ENCODE data around the gene UBE2I.
"Not testable (repeated sequence)": the region's sequence is repeated elsewhere in the genome, so short reads cannot be mapped to it uniquely, and the experiment has no call there.

The UBE2I gene

DNA sequence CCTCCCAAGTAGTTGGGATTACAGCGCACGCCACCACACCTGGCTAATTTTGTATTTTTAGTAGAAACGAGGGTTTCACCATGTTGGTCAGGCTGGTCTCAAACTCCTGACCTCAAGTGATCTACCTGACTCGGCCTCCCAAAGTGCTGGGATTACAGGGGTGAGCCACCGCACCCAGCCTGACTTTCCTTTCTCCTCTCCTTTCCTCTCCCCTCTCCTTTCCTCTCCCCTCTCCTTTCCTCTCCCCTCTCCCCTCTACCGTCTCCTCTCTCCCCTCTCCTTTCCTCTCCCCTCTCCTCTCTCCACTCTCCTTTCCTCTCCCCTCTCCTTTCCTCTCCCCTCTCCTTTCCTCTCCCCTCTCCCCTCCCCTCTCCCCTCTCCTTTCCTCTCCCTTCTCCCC, 17.2 kb upstream of the UBE2I start:
- not testable (repeated sequence) for DNase-seq

DNA sequence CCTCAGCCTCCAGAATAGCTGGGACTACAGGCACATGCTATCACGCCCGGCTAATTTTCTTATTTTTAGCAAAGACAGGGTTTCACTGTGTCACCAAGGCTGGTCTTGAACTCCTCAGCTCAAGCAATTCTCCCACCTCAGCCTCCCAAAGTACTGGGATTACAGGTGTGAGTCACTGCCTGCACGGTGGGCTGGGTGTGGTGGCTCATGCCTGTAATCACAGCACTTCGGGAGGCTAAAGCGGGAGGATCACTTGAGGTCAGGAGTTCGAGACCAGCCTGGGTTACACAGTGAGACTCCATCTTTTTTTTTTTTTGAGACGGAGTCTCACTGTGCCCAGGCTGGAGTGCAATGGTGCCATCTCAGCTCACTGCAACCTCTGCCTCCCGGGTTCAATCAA, 16.6 kb upstream of the UBE2I start:
- not testable (repeated sequence) for DNase-seq

DNA sequence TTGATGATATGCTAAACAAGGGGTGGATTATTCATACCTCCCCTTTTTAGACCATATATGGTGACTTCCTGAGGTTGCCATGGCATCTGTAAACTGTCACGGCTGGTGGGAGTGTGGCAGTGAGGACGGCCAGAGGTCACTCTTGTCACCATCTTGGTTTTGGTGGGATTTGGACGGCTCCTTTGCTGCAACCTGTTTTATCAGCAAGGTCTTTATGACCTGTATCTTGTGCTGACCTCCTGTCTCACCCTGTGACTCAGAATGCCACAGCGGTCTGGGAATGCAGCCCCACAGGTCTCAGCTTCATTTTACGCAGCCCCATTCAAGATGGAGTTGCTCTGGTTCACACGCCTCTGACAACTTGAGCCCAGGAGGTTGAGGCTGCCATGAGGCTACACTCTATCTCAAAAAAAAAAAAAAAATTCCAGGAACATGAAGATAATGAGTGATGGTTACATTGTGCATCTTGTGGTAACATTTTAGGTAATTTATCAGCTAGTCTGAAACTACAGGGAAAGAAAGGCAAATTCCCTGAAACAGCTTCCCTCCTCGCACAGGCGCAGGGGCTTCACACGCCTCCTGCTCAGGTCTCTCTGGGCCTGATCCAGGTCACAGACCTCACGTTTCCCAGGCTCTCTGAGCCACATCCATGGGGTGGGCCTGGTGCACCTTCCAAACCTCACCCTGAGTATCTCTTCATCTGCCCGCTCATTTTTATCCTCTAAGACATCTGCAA, 15.3 kb upstream of the UBE2I start:
- DNase-seq: no peak

DNA sequence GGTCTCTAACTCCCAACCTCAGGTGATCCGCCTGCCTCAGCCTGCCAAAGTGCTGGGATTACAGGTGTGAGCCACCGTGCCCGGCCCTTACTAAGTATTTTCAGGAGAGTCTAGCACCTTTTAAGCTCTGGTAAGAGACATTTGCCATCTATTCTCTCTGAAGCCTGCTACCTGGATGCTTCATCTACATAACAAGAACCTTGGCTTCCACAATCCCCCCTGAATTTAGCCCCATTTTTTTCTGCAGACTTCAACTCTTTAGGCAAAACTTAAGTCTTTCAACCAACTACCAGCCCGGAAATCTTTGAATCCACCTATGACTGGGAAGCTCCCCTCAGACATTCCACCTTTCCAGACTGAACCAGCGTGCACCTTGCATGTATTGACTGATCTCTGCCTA, 14.0 kb upstream of the UBE2I start:
- no peak for DNase-seq

DNA sequence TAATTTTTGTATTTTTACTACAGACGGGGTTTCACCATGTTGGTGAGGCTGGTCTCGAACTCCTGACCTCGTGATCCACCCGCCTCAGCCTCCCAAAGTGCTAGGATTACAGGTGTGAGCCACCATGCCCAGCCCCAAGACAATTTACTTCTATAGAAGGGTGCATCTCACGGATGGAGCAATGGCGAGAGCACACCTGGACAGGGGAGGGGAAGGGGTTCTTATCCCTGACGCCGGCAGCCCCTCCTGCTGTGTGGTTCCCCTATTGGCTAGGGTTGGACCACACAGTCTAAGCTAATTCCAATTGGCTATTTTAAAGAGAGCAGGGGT, 12.8 kb upstream of the UBE2I start:
- not testable (repeated sequence) for DNase-seq

DNA sequence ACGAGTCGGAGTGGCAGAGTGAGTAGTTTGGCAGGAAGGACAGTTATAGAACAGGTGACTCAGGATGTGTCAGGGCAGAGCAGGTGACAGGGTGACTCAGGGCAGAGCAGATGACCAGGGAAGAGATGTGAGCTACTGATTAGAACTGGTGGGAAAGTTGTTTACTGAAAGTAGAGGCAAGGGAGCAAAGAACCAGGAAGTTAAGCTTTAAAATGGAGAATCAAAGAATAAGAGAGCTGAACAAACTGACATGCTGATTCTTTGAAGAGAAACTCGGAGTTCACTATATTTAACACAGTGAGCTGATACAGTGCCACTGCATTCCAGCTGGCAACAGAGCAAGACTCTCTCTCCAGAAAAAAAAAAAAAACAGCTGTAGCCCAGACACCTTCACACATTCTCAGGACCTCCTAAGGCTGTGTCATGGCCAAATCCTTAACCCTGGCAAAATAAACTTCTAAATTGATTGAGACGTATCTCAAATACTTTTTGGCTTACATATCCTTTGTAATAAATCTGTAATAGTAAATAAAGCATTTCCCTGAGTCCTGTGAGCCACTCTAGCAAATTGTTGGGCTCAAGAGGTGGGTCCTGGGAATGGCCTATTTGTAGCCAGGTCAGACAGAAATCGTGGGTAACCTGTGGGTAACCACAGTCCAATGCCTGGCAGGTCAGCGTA, 12.3 kb upstream of the UBE2I start:
- DNase-seq: peak in 1 of 51 donors; percentile 3

DNA sequence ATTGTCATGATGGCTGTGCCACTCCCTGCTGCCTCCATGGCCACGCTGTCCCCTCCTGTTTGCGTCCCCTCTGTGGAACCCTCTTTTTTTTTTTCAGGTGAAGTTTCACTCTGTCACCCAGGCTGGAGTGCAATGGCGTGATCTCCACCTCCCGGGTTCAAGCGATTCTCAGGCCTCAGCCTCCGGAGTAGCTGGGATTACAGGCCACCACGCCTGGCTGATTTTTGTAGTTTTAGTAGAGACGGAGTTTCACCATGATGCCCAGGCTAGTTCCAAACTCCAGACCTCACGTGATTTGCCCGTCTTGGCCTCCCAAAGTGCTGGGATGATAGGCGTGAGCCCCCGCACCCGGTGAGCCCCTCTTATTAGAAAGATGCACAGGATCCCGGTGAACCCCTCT, 11.0 kb upstream of the UBE2I start:
- DNase-seq: no peak

DNA sequence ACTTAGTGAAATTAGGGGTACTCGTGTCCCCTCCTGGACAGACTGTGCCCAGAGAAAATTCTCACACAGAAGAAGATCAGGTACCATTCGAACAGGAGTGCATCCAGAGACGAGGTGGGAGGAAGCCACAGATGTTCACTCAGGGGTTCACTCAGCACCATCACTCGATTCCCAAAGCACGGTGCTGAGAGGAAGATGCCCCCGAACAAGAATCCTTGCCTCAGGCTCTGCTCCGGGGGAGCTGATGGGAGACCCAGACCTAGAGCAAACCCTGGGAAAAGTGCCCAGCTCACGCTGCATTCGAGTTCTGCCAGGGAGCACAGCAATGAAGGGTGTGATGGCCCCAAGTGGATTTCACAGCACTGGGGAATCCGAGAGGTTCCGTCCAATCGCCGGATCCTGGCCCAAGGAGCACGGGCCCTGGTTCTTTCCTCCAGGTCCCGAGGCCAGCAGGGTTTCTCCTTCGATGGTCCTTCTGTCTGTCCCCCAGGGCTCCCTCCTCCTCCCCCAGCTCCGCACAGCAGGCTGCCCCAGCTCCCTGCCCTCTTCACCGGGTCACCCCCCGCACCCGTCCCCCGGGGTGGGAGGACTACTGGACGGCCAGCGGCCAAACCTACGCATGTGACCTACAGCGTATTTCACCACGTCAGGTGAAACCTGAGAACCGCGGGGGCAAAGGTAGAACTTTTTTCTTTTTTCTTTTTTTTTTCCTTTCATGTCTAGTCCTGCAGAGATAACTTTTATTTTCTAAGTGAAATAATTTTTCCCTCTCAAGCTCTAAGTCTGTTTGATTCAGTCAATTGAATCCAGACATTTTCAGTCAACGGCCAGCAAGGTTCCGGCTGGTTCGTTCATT, 10.2 kb upstream of the UBE2I start:
- no peak for DNase-seq

DNA sequence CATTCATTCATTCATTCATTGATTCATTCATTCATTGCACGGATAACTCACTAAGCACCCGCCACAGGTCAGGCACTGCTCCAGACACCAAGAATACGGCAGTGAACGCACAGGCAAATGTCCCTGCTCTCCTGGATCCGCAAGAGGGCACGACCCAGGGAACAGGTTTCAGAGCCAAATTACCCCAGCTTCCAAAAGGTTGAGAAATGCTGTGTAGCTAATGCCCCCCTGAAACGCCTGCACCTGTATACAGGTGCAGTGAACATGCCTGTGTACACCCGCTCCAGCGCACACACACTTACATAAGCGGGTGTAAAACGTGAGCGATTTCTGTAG, 9.6 kb upstream of the UBE2I start:
- DNase-seq: no peak

DNA sequence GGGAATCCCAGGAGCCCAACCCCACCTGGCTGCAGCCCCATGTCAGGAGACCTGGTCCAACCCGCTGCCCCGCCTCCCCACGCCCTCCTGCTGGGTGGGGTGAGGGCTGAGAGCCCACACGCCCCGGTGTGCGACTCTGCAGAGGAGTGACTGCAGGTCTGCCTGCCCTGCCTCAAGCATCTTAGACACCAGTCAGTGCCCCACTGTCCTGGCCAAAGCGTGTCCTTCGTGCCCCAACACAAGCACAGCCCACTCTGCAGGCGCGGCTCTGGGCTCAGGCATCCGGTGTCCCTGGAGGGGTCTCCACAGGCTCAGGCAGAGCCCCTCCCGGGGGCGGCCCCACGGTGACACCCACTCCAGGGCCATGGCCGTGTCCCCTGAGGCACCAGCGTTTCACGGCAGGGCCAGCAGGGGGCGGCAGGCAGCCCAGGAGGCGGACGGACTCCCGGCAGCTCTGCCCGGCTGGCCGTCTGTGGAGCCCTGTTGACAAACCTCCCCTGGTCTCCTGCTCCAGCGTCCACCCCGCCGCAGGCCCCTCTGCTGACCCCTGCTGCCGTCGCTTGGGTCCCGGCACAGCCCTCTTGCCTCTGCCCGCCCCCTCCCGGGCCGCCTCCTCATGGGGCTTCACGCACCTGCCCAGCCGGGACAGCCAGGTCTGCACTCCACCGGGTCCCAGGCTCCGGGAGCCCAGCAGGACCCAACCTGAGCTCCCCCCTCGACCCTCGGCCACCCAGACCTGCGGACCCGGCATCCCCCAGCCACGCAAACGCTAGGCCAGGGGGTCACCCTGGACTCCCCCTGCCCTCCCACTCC, 8.6 kb upstream of the UBE2I start:
- peak in 34 of 51 donors; percentile 2 to 72 (median 28) for DNase-seq

DNA sequence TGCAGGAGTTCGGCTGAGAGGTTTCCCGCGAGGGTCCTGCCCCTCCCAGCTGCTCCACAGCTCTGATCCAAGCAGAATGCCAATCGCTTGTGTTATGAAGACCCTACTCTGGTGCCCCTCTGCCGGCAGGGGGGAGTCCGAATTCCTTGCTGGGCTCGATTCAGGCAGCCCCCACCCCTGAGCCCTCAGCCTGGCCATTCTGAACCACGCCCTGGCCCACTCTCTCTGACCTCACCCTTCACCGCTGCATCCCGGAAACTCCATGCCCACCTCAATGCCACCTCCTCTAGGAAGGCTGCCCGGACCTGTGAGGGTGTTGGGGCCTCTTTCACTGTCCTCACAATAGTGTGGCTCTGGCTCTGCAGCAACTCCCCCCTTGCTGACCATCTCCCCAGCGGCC, 7.9 kb upstream of the UBE2I start:
- no peak for DNase-seq

DNA sequence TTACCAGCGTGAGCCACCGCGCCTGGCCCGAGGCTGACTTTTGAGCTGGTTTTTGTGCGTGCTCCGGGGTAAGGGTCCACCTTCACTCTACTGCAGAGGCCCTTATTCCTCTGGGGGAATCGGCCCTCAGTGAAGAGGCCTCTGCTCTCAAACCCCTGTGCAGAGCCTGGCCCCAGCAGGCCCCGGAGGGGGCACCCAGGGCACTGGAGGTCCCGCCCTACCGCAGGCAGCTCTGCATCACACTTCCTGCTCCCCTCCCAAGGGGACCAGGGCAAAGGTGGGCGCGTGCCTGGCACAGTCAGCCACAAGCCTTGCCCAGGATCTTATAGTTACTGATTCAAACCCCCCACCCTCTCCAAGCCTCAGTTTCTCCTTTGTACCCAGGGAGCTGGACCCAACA, 3.6 kb upstream of the UBE2I start:
- no peak for DNase-seq

DNA sequence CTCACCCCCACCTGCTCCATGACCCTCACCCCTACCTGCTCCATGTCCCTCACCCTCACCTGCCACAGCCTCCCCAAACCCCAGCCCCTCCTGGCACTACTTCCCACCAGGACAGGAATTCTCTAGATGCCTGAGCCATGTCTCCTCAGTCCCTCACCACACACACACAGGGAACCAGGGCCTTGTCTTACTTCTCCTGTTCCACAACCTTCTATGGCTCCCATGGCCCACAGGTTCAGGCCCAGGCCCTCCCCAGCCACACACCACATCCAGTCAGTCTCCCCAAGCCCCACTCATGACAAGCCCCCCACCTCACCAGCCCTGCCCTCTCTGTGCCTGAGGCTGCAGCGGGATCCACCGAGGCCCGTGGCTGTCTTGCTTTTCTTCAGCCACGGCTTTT, 3.1 kb upstream of the UBE2I start:
- no peak for DNase-seq

DNA sequence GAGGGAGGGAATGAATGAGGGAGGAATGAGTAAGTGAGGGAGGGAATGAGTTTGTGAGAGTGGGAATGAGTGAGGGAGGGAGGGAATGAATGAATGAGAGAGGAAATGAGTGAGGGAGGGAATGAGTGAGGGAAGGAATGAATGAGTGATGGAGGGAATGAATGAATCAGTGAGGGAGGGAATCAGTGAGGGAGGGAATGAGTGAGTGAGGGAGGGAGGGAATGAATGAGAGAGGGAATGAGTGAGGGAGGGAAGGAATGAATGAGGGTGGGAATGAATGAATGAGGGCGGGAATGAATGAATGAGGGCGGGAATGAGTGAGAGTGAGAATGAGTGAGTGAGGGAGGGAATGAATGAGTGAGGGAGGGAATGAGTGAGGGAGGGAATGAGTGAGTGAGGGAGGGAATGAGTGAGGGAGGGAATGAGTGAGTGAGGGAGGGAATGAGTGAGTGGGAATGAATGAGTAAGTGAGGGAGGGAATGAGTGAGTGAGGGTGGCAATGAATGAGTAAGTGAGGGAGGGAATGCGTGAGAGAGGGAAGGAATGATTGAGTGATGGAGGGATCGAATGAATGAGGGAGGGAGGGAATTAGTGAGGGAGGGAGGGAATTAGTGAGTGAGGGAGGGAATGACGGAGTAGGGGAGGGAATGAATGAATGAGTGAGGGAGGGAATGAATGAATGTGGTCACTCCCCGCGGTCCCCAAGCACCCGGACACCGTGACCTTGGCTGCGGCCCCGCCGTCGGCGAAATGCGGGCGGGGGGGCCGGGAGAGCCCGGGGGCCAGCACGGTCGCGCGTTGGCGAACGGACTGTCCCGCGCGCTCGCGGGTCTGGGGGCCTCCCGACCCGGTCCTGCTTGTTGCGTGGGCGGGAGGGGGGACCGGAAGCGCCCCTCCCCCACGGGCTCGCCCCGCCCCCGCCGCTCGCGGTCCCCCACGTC, 1.1 kb upstream of the UBE2I start:
- no peak for DNase-seq

DNA sequence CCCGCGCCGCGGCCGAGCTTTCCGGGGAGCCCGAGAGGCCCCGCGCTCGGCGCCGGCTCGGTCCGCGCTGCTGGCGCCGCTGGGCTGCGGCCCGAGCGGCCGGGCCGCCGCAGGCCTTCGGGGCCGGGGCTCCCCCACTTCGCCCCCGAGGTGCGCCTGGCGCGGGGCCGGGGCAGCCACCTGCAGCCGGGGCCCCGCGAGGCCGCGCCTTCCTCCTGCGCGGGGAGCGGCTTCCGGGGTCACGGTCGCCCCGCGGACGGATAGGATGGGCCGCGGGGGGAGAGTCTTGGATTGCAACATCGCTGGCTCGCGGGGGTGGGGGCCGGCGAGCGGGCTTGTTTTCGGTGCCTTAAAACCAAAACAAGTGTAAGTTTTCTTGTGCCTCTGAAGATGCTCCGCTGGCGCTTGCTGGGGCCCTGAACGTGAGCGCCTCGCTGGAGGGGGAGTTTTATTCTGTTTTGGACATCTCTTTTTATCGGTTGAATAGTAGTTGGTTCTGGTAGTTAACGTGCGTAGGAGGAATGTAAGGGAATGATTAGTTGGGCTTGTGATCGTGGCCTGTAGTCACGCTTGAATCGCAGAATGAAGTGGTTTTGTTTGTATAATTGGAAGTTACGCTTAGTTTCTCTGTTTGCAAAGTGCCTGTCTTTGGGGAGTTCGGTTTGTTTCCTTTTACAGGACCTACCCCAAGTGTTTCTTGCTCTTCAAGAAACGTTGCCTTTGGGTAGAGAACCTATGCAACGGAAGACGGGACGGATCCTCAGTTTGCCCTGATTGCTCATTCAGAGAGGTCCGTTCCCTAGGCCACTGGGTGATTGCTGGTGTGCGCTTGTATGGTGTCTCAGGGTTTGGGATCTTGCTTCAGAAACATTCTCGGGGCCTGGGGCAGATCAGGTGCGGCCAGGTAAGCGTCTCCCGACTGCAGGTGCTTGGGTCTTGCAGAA, 724 bp downstream of the UBE2I start:
- DNase-seq: peak in 6 of 51 donors; percentile 13 to 35 (median 21)

DNA sequence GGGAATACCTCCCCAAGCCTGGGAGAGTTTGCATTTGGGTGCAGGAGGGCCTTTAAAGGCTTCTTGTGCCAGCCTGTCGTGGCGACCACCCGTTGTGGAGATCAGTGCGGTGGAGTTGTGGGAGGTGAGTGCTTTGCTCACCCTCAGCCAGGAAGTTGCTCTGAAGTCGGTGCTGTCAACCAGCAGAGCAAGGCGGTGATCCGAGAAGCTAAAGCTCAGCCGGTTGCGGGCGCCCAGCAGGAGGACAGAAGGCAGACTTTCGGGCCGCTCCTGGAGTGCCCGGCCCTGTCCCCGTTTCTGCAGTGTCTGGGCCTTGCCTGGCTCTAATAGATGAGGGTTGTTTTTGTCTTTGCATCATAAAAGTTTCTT, 1.4 kb downstream of the UBE2I start:
- no peak for DNase-seq

DNA sequence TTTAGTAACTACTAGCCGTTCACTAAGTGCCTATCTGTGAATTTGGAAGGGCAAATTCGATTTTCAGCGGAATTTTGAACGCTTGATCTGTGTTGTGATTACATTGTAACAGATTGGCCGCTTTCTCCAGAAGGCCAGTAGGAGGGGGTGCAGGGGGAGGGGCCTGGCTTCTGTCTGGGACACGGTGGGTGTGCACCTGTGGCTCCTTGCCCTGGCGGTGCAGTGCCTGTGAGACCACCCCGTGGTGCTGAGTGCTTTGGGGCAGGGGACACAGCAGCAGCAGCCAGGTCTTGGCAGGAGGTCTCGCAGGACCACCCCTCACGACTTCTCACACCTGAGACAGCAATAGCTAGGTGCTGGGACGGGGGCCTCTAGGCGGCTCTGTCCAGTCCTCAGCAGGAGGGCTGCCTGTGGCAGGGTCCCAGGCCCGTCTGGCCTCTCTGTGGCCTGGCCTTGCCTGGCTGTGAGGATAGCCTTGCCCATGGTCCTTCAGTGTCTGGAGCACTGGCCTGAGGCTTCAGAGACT, 1.8 kb downstream of the UBE2I start:
- no peak for DNase-seq

DNA sequence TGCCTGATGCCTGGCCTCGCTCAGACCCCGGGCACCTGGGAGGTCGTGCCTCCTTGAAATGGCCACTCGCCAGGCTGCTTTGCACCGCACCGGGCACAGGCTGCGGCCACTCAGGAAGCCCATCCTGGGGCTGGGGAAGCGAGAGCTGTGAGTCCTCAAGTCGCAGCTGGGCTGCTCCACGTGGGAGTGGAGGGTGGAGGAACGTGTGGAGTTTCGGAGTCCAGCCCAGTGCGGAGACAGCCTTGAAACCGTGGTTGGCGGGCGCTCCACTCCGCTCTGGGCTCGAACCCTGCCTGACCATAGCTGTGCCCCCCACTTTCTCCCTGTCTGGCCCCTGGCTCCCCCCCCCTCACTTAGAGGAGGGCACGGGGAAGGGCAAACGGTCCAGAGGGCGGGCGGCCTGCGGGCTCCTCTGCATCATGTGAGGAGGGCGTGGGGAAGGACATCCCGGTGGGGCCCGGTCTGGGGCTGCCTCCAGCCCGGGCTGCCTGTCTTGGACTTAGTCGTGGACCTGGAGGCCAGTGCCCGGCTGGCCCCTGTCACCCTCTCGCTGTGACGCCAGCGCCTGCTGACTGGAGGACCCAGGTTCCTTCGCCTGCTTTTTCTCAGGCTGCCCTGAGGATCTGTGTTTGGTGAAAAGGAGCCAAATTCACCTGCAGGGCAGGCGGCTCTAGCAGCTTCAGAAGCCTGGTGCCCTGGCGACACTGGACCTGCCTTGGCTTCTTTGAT, 2.5 kb downstream of the UBE2I start:
- DNase-seq: no peak

DNA sequence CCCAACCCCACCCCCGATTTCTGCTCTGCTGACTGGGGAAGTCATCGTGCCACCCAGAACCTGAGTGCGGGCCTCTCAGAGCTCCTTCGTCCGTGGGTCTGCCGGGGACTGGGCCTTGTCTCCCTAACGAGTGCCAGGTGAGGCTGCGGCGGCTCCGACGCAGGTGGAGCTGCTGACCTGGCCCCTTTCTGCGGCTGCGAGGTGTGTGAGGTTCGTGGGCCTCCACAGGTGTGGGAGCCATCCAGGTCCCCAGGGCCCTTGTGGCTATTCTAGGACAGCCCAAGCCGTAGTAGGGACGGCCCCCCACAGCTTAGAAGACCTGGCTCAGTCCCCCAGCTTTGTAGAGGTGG, 3.0 kb downstream of the UBE2I start:
- DNase-seq: no peak
